Upper lobe of left lung (tissue), 4 donors: ENCODE results near the gene BGN.

ENCODE experiments used
- POLR2A ChIP-seq, 4 donors: fragments of 450-650 bp; IDR thresholded peaks; one replicate each; pipeline ENCODE4 v1.5.1; 2016 to 2017; ENCODE audit warnings: antibody characterized with exemption in 4 of 4, mild to moderate bottlenecking in 2 of 4
- POLR2AphosphoS5 ChIP-seq, 2 donors: sonication (generic); formaldehyde crosslinking; IDR thresholded peaks; one replicate each; pipeline ENCODE4 v1.5.1; 2017; ENCODE audit warnings: antibody characterized with exemption in 2 of 2
- TF ChIP-seq, protein P1 (sequence below), 6 experiments: fragments of 450-650 bp in 4 of 6; fragments of 200-600 bp in 2 of 6; sonication (generic) in 2 of 6; IDR thresholded peaks; one replicate each; pipeline ENCODE4 v1.5.1; 2016 to 2019; ENCODE audit warnings: antibody characterized with exemption in 6 of 6

DNA sequence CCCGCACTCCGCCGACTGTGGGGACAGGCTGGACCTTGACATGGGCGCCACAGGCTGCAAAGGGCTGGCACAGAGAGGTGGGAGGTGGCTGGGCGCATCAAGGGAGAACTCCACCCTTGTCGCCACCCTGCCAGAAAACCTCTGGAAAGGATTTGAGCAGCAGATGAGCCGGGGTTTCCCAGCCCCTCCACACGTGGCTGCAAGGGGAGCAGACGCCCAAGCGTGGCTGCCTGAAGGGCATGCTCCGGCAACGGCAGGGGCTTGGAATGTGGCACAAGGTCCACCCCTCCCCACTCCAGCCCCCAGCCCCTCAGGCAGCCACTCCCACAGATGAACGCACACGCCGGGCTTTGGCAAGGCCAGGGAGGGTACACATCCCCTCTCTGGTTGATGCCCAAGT is 4.6 kb downstream of the BGN start:
- TF ChIP-seq, protein P1, sequence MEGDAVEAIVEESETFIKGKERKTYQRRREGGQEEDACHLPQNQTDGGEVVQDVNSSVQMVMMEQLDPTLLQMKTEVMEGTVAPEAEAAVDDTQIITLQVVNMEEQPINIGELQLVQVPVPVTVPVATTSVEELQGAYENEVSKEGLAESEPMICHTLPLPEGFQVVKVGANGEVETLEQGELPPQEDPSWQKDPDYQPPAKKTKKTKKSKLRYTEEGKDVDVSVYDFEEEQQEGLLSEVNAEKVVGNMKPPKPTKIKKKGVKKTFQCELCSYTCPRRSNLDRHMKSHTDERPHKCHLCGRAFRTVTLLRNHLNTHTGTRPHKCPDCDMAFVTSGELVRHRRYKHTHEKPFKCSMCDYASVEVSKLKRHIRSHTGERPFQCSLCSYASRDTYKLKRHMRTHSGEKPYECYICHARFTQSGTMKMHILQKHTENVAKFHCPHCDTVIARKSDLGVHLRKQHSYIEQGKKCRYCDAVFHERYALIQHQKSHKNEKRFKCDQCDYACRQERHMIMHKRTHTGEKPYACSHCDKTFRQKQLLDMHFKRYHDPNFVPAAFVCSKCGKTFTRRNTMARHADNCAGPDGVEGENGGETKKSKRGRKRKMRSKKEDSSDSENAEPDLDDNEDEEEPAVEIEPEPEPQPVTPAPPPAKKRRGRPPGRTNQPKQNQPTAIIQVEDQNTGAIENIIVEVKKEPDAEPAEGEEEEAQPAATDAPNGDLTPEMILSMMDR (IDR thresholded peaks at IDR 0.05), result no peak
- TF ChIP-seq POLR2A (IDR thresholded peaks at IDR 0.05) (no peak), POLR2AphosphoS5 (IDR thresholded peaks at IDR 0.05) (no peak)
